SIG-M5 (cell line): ENCODE measurements around the gene ZNF692.

Experiments
- DNase-seq: peaks from one replicate; lab custom pipeline; 2025; lab: John Stamatoyannopoulos, UW

ZNF692 gene

GRCh38 chr1:248824701-248825100 is 34.2 kb downstream of the ZNF692 start:
- no peak for DNase-seq

GRCh38 chr1:248824301-248824700 is 34.6 kb downstream of the ZNF692 start:
- no peak for DNase-seq

DNA sequence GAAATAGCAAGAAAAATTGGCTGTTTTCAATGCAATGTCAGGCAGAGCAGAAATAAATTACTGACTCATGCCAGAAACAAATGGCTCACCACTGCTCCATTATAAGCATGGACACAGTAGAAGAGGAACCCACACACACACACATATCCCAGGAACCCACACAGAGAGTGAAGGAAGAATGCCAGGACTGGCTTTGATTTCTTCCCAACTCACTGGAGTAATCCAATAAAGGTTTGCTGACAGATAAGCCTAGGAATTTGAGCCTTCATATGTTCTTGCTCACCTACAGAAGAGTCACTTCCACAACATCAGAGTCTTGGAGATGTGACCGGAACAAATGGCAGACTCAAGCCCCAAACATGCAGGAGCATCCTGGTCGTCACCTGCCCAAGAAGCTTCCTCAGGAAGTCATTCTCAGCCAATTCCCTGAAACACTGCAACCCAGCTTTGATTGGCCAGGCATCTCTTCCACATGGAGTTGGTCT is 35.3 kb downstream of the ZNF692 start:
- DNase-seq: no peak

DNA sequence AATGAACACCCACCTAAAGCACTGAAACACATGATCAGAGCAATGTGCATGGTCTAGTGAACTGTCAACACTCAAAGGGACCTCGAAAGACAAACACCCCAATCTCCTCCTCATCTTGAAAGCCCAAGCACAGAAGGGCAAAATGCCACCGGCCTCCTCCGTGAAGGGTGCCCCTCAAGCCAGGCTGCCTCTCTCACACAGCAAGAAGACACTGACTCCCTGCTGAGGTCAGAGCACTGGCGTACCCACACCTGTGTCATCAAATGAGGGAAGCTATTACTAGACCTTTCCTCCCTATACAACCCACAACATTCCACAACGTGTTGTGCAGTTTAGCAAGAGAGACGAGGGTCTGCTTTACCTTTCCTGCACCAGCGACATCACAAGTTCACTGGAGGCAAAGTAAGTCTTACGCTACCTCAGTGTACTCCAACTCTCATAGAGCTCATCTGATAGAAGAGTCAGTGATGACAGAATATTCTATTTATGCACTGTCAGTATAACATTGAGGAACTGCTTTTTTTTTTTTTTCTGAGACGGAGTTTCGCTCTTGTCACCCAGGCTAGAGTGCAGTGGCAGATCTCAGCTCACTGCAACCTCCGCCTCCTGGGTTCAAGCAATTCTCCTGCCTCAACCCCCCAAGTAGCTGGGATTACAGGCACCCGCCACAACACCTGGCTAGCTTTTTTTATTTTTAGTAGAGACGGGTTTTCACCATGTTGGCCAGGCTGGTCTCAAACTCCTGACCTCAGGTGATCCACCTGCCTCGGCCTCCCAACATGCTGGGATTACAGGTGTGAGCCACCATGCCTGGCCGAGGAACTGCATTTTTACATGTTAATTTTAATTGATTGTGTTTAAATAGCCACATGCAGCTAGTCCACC is 36.5 kb downstream of the ZNF692 start:
- peak; percentile 31 for DNase-seq

DNA sequence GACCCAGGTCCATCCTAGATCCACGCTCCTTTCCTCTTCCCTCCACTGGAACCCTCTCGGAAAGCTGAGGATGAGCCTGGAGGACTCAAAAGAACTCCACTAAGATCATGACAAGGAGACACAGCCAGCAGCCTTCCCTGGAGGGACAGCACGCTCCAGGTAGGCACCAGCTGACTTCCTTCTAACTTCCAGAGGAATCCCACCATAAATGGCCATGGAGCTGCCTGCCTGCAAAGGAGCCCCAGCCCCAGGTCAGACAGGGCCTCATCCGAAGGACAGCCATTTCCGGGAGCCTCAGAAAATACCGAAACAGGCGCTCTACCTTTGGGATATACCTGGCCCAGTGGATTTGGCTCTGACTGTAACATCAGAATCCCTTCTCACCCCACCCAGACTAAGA is 37.2 kb downstream of the ZNF692 start:
- DNase-seq: no peak

DNA sequence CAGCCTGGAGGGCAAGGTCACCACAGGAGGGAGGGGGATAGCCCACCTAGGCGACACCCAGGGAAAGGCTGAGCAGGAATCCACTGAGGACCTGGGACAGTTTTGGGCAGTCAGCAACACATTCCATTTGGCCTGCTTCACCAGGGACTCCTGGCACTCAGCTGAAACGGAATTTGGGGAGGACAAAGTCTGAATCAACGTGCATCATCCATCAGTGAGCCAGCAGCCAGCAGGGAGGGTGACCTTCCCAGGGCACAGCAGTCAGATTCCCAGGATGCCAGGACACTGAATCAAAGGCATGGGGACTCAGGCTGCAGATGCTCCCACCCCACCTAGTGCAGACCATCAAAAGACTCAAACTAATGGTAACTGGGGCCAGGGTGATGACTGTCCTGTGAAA is 37.8 kb downstream of the ZNF692 start:
- no peak for DNase-seq

DNA sequence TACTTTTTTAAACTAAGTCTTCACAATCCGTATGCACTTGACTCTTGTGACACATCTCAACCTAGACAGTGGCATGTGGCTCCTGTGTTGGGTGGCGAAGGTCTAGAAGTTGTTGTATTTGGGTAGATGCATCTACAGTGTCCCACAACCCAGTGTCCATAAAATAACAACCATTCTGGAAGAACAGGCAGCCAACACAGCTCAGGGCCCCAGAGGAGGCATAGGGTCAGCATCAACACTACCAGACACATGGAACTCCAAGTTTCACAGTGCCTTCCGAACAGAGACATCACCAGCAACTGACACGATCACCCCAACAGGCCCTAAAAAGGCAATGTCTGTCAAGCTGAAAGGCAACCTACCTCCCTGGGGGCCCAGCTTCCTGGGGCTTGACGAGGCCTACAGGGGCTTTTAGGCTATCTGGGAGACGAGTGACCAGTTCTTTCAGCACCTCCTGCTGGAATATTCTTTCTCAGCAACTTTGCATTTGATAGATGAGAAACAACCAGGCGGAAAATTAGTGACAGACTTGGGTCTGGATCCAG is 38.8 kb downstream of the ZNF692 start:
- DNase-seq: no peak

GRCh38 chr1:248818505-248819374 is 40.1 kb downstream of the ZNF692 start:
- DNase-seq: no peak

DNA sequence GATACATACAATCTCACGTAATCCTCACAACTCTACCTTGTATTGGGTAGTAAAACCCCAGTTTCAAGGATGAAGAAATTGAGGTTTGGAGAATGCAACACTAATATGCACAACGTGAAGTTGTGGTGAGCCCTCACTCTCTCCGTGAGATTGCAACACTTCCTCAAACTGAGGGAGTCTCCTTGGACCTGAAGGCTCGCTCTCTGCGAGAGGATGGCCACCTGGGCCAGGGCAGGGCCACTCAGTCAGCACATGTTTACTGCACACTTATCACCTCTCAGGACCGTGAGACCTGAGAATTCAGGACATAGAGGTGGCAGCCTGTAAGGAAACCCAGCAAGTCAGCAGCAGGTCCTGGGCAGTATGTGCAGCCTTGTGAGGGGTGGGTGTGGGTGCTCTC is 41.8 kb downstream of the ZNF692 start:
- DNase-seq: peak; percentile 94

GRCh38 chr1:248816042-248816851 is 42.6 kb downstream of the ZNF692 start:
- DNase-seq: no peak

GRCh38 chr1:248815407-248816034 is 43.4 kb downstream of the ZNF692 start:
- no peak for DNase-seq

DNA sequence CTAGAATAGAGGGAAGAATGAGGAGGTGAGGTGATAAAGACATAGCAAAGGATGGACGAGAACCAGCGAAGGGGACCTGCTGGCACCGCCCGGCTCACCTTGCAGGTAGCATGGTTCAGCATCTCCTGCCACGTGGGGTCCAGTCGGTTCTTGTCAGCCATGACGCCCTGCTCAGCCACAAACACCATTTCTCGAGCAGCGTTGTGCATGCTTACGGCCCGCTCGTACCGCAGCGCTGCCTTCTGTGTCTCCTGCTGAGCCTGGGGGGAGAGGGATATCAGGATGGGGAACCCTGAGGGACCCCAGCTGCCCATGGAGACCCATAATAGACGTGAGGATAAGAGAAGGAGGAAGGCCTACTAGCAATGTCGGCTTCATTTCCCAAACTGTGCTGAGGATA is 44.5 kb downstream of the ZNF692 start:
- no peak for DNase-seq

- no peak for DNase-seq
Observed at GRCh38 chr1:248813546-248813945, 45.3 kb downstream of the ZNF692 start.

DNA sequence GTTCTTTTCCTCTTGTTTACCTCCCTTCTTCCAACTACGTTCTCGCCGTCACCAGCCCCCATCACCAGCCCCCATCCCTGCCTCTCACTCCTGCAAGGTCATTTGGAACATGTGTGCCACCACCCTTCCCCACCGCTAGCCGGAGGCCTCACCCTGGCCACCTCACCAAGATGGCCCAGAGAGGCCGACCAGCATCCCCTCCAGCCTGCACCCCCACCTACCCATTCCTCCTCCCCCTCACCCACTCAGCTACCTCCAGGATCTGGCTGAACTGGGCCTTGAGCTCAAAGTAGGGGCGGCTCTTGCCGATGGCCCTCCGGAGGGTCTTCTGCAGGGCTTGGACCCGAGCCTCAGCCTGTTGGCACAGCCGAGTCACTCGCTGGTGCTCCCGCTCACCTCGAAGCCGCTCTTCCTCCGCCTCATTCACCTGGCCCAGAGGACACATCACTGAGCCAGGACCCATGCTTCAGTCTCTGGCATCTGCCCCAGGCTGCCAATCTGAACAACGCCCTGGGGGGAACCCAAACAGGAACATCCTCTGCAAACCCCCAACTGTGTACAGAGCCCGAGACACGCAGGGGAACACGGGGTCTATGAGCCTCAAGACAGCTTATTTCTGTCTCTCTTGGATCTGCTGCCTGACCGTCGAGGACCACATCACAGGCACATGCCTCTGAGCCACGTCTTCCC is 46.0 kb downstream of the ZNF692 start:
- no peak for DNase-seq

- DNase-seq: no peak
Observed at GRCh38 chr1:248811514-248812490, 47.1 kb downstream of the ZNF692 start.

- no peak for DNase-seq
Observed at GRCh38 chr1:248810727-248811513, 48.0 kb downstream of the ZNF692 start.

DNA sequence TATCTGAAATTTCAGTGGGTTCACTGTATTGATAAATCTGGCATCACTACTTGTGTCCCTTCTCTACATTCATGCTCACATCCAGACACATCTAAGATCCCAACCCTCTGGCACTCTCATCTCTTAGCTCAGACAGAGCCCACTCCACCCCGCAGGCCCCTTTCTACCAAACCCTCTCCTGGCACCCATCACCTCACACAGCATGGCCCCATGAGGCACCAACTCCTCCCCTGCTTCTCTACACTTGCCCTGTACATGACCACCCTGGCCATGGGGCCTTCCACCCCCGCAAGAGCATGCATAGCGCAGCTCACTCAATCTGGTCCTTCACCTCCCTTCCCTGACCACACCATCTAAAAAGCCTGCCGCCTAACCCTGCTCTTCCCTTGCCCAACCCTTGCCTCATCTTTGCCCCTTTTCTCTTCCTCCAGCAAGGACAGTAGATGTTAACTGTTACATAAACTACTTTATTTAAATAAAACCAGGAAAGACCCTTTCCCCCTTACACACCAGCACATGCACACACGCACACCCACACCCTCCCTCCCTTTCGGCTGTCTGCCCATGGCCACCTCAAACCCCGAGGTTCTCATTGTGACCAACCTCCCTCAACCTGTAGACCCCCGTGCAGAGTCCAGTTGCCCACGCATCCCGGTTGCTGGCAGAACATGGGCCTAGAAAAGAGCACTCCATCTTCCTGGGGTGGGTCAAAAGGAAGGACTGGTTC is 48.7 kb downstream of the ZNF692 start:
- no peak for DNase-seq

DNA sequence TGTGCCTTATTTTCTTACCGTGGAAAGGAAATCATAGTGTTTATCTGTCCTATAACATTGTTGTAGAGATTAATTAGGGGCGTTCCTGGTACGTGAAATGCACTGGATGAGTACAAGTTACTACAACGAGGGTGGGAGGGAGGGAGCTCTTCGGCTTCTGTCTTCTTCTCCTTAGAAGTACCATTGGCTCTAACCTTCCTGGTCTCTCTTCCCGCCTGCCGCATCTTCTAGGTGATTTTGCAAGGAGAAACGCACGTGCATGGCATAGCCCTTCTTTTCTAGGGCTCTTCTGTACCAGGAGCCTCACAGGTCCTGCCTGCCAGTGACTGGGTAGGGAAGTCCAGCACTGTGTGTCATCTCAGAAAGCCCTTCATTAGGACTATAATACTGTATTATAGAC is 50.0 kb downstream of the ZNF692 start:
- no peak for DNase-seq
